ENCODE measurements around the gene SLC2A9. TPM values are rescaled to one million over a fixed set of nuclear protein-coding genes. Genes with fewer than 3 reads are reported as not detected.

SLC2A9 gene
- total and polyA plus RNA-seq, 2 of the 4 experiments (the other 2 are of a cell fraction): 0.72 to 2.1 TPM

- H3K4me3 ChIP-seq (ENCODE audit: insufficient read depth, low read depth, low read length): no peak overlapping the region
- no peak overlapping the region for H2BK120ac ChIP-seq (ENCODE audit: low read depth, low read length)
- no peak overlapping the region for H2AFZ ChIP-seq (replicated peaks; ENCODE audit: low read length, poor library complexity)
- no peak overlapping the region for H3K9ac ChIP-seq (ENCODE audit: low read depth, low read length)
- no CpG with 5 or more reads among the region's 5 CpGs for WGBS, 2 experiments (ENCODE audit: extremely low coverage in 2 of 2, insufficient read length in 1 of 2)
- no peak overlapping the region for H3K56ac ChIP-seq (ENCODE audit: extremely low read depth, insufficient read depth, low read length)
- H3K27me3 ChIP-seq (ENCODE audit: control insufficient read depth, insufficient read depth, low read length): peaks cover 2% of the 10 kb centered on the region; the same call in 1 of the 2 replicates
- no peak overlapping the region for H3K4ac ChIP-seq (ENCODE audit: low read depth, low read length)
- no peak overlapping the region for H2AK5ac ChIP-seq (ENCODE audit: low read depth, low read length)
- dilution Hi-C loops (cut with HindIII; ENCODE audit: low sequenced_read_pairs, unreplicated experiment) (no loop called here), intact Hi-C loops (cut with micrococcal nuclease) (no loop called here), in situ Hi-C loops (cut with MboI; ENCODE audit: low sequenced_read_pairs) (no loop called here)
- H2BK20ac ChIP-seq (ENCODE audit: low read depth, low read length): no peak overlapping the region
- H3K79me1 ChIP-seq (ENCODE audit: low read depth in 1 of 2, low read length in 2 of 2): no peaks in the 10 kb centered on the region
- H2BK5ac ChIP-seq (ENCODE audit: low read depth, low read length, poor library complexity, severe bottlenecking): no peak overlapping the region
- no peak overlapping the region for H2BK15ac ChIP-seq (ENCODE audit: low read depth, low read length)
- ChIA-PET POLR2A (ENCODE audit: unreplicated experiment) (no interaction called here), CTCF (no interaction called here)
- H3K18ac ChIP-seq (ENCODE audit: low read depth, low read length): no peak overlapping the region
- no peaks in the 10 kb centered on the region for H3K9me1 ChIP-seq (ENCODE audit: insufficient read depth, low read length)
- H2AK9ac ChIP-seq (replicated peaks; ENCODE audit: low read depth, low read length, poor library complexity): peak overlapping the region; percentile 24
- H3K36me3 ChIP-seq (ENCODE audit: control insufficient read depth, insufficient read depth, low read length): no peaks in the 10 kb centered on the region
- H3K4me1 ChIP-seq (ENCODE audit: control insufficient read depth, insufficient read depth, low read length): no peaks in the 10 kb centered on the region; the same call in 1 of the 2 replicates
- BruUV-seq (replicated peaks): no TSS peak
- no peak overlapping the region for H4K91ac ChIP-seq (ENCODE audit: insufficient read depth, low read depth, low read length)
- no peak overlapping the region for H3K14ac ChIP-seq (replicated peaks; ENCODE audit: low read depth, low read length)
- H3K23ac ChIP-seq (ENCODE audit: low read depth, low read length): no peak overlapping the region
- H4K20me1 ChIP-seq (ENCODE audit: insufficient read depth, low read length): no peaks in the 10 kb centered on the region
- no peak for TF ChIP-seq CHD1 (IDR thresholded peaks at IDR 0.05; ENCODE audit: low read depth, low read length)
- no peak for TF ChIP-seq MAFK (IDR thresholded peaks at IDR 0.05; ENCODE audit: low read depth, low read length)
- TF ChIP-seq NFE2L2 (IDR thresholded peaks at IDR 0.05; ENCODE audit: low read depth, low read length): no peak
- no peak for TF ChIP-seq RAD21 (IDR thresholded peaks at IDR 0.05; ENCODE audit: low read length)
- TF ChIP-seq USF2 (IDR thresholded peaks at IDR 0.05; ENCODE audit: low read depth, low read length): no peak
- TF ChIP-seq, protein P1, sequence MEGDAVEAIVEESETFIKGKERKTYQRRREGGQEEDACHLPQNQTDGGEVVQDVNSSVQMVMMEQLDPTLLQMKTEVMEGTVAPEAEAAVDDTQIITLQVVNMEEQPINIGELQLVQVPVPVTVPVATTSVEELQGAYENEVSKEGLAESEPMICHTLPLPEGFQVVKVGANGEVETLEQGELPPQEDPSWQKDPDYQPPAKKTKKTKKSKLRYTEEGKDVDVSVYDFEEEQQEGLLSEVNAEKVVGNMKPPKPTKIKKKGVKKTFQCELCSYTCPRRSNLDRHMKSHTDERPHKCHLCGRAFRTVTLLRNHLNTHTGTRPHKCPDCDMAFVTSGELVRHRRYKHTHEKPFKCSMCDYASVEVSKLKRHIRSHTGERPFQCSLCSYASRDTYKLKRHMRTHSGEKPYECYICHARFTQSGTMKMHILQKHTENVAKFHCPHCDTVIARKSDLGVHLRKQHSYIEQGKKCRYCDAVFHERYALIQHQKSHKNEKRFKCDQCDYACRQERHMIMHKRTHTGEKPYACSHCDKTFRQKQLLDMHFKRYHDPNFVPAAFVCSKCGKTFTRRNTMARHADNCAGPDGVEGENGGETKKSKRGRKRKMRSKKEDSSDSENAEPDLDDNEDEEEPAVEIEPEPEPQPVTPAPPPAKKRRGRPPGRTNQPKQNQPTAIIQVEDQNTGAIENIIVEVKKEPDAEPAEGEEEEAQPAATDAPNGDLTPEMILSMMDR (conservative IDR thresholded peaks at IDR 0.05; ENCODE audit: low read depth, low read length): no peak
- TF ChIP-seq MXI1 (IDR thresholded peaks at IDR 0.05; ENCODE audit: borderline replicate concordance, low read depth, low read length): no peak
- no peak for TF ChIP-seq ELK1 (IDR thresholded peaks at IDR 0.05; ENCODE audit: borderline replicate concordance, low read depth, low read length)
- TF ChIP-seq MAZ (IDR thresholded peaks at IDR 0.05; ENCODE audit: borderline replicate concordance, low read depth, low read length): no peak
- TF ChIP-seq RCOR1 (IDR thresholded peaks at IDR 0.05; ENCODE audit: insufficient replicate concordance, low read length): no peak
- no peak for TF ChIP-seq POLR2A (IDR thresholded peaks at IDR 0.05; ENCODE audit: low read depth, low read length)
- TF ChIP-seq BHLHE40 (IDR thresholded peaks at IDR 0.05; ENCODE audit: low read depth, low read length): no peak
- TF ChIP-seq CEBPB (IDR thresholded peaks at IDR 0.05; ENCODE audit: low read depth, low read length): no peak
- no peak for TF ChIP-seq FOS (IDR thresholded peaks at IDR 0.05; ENCODE audit: low read depth, low read length)
- no peak for TF ChIP-seq RFX5 (IDR thresholded peaks at IDR 0.05; ENCODE audit: low read depth, low read length)
- no peak overlapping the region for H4K5ac ChIP-seq (ENCODE audit: low read depth, low read length)
- no peak overlapping the region for H4K8ac ChIP-seq (ENCODE audit: low read depth in 2 of 2, low read length in 2 of 2)
- DNase-seq (no peak), ATAC-seq (ENCODE audit: low read depth) (peak; percentile 32; the same call in 1 of the 2 replicates)
- H3K27ac ChIP-seq (ENCODE audit: insufficient read depth, low read length): no peak overlapping the region
- no peaks in the 10 kb centered on the region for H3K9me3 ChIP-seq (ENCODE audit: control insufficient read depth, insufficient read depth, low read length)
- H3K4me2 ChIP-seq (ENCODE audit: low read depth, low read length): no peak overlapping the region; the same call in 1 of the 2 replicates
Measured at GRCh38 chr4:9936129-9936644, 85.1 kb downstream of the SLC2A9 start.
